ENCODE results near the gene LBX1. TPM values are rescaled to one million over a fixed set of nuclear protein-coding genes. Genes with fewer than 3 reads are reported as not detected.

The LBX1 gene
- total RNA-seq, 1 donor from 2014 or later: not detected

DNA sequence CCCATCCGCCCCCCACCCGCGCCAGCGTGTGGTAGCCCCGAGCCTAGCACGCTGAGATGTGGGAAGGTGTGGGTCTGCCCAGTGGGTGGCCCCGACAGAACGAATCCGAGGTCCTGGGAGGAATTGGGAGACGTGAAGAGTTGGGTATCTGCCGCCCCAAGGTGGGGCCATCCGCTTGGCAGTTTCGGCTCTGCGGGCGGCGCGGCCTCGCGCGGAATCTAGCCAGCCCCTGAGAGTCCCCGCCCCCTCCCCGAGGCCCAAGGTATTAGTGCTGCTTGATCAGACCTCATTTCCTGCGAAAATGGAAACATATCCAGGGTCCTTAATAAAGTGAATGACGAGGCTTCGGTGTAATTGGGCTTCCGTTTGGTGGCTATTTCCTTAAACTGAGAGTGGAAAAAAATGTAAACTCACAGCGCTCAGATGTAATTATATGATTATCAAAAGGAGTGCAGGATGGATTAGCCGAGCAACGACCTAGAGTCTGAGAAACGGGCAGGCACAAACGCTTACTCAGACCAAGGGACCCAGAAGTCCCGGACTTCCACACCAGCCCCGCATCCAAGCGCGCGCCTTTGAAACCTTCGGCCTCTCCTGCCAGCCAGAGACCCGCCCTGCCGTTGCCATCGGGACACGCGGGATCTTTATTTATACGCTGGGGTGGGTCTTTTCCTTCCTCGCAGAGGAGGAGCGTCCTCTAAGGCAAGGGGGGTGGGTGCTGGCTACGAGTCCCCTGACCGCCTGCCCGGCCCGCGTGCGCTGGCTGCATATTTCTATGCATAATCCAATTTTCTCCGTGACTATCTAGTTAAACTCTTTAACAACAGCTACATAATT, 12.8 kb downstream of the LBX1 start:
- intact Hi-C loops (cut with DNase I): loop anchor here (10.0 kb wide), 1 partner anchor 358 kb away; no protein-coding TSS in a partner anchor

DNA sequence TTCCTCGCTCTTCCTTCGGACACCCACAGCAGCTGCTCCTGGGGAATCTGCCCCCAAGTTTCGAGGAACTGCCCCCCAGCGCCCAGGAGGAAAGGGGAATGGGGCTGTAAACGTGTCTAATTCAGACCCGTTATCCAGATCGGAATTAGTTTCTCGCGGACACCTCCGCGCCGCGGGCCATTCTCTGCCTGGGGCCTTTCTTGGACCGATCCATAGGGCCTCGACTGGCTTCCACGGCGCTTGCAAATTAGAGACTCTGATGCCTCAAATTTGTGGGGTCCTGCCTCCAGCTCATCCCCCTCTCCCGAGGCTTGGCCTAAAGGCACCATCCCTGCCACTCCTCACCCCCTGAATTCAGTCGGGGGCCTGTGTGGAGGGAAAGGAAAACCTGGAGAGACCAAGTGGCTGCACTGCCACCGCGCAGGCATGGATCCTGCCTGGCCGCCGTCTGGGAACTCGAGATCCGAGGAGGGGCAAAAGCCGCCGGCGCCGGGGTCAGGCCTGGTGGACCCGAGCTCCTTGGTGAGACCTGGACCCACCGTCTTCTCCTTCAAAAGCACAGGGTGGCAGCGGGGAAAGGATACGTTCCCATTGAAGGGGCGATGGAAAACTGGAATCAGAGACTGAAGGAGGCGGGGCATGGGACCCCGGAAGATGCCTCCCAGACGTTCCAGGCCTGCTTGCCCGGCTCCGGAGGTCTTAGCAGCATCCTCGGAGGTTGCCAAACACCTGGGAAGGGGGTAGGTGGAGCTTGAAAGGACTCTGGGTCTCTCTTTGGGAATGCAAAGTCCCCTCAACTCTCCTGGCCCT, 13.7 kb downstream of the LBX1 start:
- no peak overlapping the region for H3K4me3 ChIP-seq
- DNase-seq: no peak
- intact Hi-C loops (cut with DNase I): loop anchor here (10.0 kb wide), 1 partner anchor 359 kb away; no protein-coding TSS in a partner anchor
- no peaks in the 10 kb centered on the region for H3K9me3 ChIP-seq
- no peak for ATAC-seq
- H3K36me3 ChIP-seq: no peaks in the 10 kb centered on the region
- TF ChIP-seq, protein P1, sequence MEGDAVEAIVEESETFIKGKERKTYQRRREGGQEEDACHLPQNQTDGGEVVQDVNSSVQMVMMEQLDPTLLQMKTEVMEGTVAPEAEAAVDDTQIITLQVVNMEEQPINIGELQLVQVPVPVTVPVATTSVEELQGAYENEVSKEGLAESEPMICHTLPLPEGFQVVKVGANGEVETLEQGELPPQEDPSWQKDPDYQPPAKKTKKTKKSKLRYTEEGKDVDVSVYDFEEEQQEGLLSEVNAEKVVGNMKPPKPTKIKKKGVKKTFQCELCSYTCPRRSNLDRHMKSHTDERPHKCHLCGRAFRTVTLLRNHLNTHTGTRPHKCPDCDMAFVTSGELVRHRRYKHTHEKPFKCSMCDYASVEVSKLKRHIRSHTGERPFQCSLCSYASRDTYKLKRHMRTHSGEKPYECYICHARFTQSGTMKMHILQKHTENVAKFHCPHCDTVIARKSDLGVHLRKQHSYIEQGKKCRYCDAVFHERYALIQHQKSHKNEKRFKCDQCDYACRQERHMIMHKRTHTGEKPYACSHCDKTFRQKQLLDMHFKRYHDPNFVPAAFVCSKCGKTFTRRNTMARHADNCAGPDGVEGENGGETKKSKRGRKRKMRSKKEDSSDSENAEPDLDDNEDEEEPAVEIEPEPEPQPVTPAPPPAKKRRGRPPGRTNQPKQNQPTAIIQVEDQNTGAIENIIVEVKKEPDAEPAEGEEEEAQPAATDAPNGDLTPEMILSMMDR (IDR thresholded peaks at IDR 0.05): no peak
- H3K27ac ChIP-seq: no peak overlapping the region
- H3K27me3 ChIP-seq: peaks cover 94% of the 10 kb centered on the region
- H3K4me1 ChIP-seq: peaks cover 28% of the 10 kb centered on the region

More for the DNA sequence above, 12.8 kb downstream of the LBX1 start:
- DNase-seq (no peak), ATAC-seq (no peak)
- no peak overlapping the region for H3K4me3 ChIP-seq
- no peaks in the 10 kb centered on the region for H3K9me3 ChIP-seq
- TF ChIP-seq, protein P1 (IDR thresholded peaks at IDR 0.05): no peak
- H3K36me3 ChIP-seq: no peaks in the 10 kb centered on the region
- peaks cover 100% of the 10 kb centered on the region for H3K27me3 ChIP-seq
- no peak overlapping the region for H3K27ac ChIP-seq
- H3K4me1 ChIP-seq: peaks cover 28% of the 10 kb centered on the region

DNA sequence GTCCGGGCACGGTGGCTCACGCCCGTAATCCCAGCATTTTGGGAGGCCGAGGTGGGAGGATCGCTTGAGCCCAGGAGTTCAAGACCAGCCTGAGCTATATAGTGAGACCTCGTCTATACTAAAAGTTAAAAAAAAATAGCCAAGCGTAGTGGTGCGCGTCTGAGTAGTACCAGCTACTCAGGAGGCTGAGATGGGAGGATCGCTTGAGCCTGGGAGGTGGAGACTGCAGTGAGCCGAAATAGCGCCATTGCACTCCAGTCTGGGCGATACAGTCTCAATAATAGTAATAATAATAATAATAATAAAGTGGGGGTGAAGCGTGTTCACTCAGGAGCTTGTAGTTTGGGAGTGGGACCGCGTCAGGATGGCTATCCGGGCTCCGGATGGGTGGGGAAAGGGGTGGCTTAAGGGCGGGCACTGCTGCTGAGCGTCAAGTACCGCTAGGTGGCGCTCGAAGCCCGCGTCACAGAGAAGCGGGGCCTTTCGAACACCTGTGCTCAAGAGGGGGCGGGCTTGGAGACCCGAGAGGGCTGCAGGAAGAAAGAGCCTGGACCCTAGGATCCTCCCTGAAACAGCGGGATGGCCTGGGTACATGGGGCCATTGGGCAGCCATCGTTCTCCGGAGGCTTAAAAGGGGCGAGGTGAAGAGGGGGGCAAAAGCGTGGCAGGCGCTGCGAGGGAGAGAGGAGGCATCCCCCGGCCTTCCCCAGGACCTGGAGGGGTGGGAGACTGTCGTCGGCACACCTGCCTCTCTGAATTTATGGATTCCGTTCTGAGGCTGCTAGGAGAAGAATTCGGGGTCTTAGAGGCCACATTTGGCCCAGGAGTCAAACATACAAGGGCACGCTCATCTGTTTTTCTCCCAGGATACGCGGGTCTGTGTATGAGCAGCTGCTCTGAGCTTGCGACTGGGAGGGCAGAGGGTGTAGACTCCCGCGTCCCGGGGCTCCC, 14.5 kb downstream of the LBX1 start:
- H3K9me3 ChIP-seq: no peaks in the 10 kb centered on the region
- no peaks in the 10 kb centered on the region for H3K36me3 ChIP-seq
- TF ChIP-seq, protein P1 (IDR thresholded peaks at IDR 0.05): peak; percentile 93
- ATAC-seq (peak; percentile 70), DNase-seq (peak; percentile 80)
- peaks cover 94% of the 10 kb centered on the region for H3K27me3 ChIP-seq
- H3K4me1 ChIP-seq: peaks cover 28% of the 10 kb centered on the region
- no peak overlapping the region for H3K27ac ChIP-seq
- intact Hi-C loops (cut with DNase I): loop anchor here (10.0 kb wide), 1 partner anchor 360 kb away; no protein-coding TSS in a partner anchor
- H3K4me3 ChIP-seq: no peak overlapping the region

DNA sequence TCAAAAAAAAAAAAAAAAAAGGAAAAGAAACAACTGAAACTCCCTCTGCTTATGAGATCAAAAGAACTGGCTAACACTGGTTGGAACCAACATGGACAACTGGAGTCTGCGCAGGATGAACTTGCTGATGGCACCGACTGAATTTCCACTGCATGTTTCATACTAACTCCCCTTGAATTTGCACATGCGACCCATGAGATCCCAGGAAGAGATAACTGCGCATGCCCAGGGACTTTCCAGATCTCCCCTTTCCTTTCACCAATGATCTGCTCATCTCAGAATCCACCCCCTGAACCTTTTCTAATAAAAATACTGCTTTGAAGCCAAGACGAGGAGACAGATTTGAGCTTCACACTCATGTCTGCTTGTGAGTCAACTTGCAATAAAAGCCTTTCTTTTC, 20.7 kb downstream of the LBX1 start:
- intact Hi-C loops (cut with DNase I): no loop called here
- ATAC-seq: no peak

More for the DNA sequence above, 20.7 kb downstream of the LBX1 start:
- TF ChIP-seq, protein P1 (IDR thresholded peaks at IDR 0.05): no peak
- H3K4me3 ChIP-seq: no peak overlapping the region
- H3K36me3 ChIP-seq: no peaks in the 10 kb centered on the region
- no peak overlapping the region for H3K27ac ChIP-seq
- DNase-seq: no peak
- no peaks in the 10 kb centered on the region for H3K9me3 ChIP-seq
- H3K27me3 ChIP-seq: peaks cover 74% of the 10 kb centered on the region
- no peaks in the 10 kb centered on the region for H3K4me1 ChIP-seq

Measured in upper lobe of right lung (tissue), 1 donor.